HL-60 (cell line): ENCODE measurements around the gene CAMK1D.

Experiments used
- SPI1 ChIP-seq: IDR thresholded peaks from 2 replicates; pipeline ENCODE4 v1.6.1; 2012; ENCODE audit warnings: low read depth, mild to moderate bottlenecking, borderline replicate concordance
- TF ChIP-seq, protein P1 (sequence below): IDR thresholded peaks from one replicate; pipeline ENCODE4 v1.5.1; 2011; ENCODE audit warnings: low read length, control low read depth, inconsistent platforms; ENCODE audit not compliant: insufficient read depth

DNA sequence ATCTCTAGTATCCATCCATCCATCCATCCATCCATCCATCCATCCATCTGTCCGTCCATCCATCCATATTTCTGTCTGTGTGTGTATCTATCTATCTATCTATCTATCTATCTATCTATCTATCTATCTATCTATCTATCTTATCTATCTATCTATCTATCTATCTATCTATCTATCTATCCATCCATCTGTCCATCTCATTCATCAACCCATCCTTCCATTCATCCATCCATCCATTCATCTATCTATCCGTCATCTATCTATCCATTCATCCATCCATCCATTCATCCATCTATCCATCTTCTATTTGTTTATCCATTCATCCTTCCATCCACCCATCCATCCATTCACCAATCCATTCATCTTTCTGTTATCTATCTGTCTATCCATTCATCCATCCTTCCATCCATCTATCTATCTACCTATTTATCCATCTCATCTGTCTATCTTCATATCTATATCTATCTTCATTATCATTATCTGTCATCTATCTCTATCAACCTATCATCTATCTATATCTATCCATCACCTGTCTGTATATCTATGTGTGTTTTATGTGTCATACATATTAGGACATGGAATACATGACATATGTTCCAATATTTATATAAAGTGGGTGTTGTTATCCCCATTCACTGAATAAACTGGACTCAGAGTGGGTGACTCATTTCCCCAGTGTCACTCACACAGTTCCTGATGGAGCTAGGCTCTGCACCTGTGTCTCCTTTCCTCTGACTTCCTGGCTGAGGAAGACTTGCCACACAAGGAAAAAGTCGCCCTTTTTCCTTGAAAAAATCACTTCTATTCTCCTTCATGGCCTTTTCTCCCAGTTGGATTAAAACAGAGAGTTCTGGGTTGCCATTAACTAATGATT is 452.1 kb downstream of the CAMK1D start:
- no peak for TF ChIP-seq SPI1
- TF ChIP-seq, protein P1, sequence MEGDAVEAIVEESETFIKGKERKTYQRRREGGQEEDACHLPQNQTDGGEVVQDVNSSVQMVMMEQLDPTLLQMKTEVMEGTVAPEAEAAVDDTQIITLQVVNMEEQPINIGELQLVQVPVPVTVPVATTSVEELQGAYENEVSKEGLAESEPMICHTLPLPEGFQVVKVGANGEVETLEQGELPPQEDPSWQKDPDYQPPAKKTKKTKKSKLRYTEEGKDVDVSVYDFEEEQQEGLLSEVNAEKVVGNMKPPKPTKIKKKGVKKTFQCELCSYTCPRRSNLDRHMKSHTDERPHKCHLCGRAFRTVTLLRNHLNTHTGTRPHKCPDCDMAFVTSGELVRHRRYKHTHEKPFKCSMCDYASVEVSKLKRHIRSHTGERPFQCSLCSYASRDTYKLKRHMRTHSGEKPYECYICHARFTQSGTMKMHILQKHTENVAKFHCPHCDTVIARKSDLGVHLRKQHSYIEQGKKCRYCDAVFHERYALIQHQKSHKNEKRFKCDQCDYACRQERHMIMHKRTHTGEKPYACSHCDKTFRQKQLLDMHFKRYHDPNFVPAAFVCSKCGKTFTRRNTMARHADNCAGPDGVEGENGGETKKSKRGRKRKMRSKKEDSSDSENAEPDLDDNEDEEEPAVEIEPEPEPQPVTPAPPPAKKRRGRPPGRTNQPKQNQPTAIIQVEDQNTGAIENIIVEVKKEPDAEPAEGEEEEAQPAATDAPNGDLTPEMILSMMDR, result no peak
